D721Med (cell line): Measurements from ENCODE around the gene MBD5.

ENCODE experiments used
- DNase-seq: peaks from one replicate; pipeline ENCODE4 v3.0.0; 2011; ENCODE audit warnings: low spot score; ENCODE audit not compliant: insufficient read length
- FAIRE-seq: peaks from 2 replicates; lab custom pipeline; 2011; peaks lifted over from hg19 to GRCh38; lab: Jason Lieb, UNC
- TF ChIP-seq, protein P1 (sequence below): IDR thresholded peaks from 2 replicates; pipeline ENCODE4 v1.5.1; 2012; ENCODE audit warnings: mild to moderate bottlenecking, control low read depth; ENCODE audit not compliant: insufficient read depth; ENCODE audit errors: missing control alignments

The MBD5 gene

DNA sequence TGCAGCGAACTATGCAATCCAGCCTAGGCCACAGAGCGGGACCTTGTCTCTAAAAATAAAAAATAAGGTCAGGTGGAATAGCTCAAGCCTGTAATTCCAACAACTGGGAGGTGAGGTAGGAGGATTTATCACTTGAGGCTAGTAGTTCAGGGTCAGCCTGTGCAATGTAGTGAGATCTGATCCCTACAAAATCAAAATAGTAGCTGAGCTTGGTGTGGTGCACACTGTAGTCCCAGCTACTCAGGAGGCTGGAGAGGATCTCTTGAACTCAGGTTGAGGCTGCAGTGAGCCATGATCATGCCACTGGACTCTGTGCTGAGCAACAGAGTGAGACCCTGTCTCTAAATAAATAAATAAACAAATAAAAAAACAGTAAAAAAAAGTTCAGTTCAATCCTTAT is 5.7 kb downstream of the MBD5 start:
- FAIRE-seq, result no peak
- TF ChIP-seq, protein P1, sequence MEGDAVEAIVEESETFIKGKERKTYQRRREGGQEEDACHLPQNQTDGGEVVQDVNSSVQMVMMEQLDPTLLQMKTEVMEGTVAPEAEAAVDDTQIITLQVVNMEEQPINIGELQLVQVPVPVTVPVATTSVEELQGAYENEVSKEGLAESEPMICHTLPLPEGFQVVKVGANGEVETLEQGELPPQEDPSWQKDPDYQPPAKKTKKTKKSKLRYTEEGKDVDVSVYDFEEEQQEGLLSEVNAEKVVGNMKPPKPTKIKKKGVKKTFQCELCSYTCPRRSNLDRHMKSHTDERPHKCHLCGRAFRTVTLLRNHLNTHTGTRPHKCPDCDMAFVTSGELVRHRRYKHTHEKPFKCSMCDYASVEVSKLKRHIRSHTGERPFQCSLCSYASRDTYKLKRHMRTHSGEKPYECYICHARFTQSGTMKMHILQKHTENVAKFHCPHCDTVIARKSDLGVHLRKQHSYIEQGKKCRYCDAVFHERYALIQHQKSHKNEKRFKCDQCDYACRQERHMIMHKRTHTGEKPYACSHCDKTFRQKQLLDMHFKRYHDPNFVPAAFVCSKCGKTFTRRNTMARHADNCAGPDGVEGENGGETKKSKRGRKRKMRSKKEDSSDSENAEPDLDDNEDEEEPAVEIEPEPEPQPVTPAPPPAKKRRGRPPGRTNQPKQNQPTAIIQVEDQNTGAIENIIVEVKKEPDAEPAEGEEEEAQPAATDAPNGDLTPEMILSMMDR, result no peak
- no peak for DNase-seq

GRCh38 chr2:148027822-148028221 is 6.9 kb downstream of the MBD5 start:
- DNase-seq, result no peak
- FAIRE-seq, result no peak
- TF ChIP-seq, protein P1, result no peak

- no peak for DNase-seq
These were observed 7.9 kb downstream of the MBD5 start for GRCh38 chr2:148028781-148029180.

DNA sequence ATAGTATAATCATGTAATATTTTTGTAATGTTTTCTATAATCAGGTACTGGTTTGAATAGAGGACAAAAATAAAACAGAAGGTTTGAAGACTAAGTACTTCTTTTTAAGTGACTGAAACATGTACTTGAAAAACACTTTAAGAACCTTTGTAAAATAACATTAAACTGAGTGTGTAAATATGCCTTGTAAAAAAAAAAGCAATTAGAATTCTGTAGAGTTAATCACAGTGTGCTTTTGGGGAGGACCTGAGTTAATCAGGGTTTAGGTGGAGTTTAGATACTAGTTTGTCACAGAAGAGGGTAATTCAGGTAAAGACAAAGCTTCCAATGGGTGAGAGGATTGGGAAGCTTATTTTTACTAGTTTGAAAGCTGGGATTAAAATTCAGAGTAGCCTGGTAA is 10.3 kb downstream of the MBD5 start:
- TF ChIP-seq, protein P1, result no peak
- FAIRE-seq (peak; percentile 35), DNase-seq (no peak)

More at GRCh38 chr2:148028781-148029180, 7.9 kb downstream of the MBD5 start:
- no peak for FAIRE-seq
- TF ChIP-seq, protein P1, result no peak

GRCh38 chr2:148032215-148032614 is 11.3 kb downstream of the MBD5 start:
- DNase-seq (no peak), FAIRE-seq (no peak)
- TF ChIP-seq, protein P1, result no peak

DNA sequence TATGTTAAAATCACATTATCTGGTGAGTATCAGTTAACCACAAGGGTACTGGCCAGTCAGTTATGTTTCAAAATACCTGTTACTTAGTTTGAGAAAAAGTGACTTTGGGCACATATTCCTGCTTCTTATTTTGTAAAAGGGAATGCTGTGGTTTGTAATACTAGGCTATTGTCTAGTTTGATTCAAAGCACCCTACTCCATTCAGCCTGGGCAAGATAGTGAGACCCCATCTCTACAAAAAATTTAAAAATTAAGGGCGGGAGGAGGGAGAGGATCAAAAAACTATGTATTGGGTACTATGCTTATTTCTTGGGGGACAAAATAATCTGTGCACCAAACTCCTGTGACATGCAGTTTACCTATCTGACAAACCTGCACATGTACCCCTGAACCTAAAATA is 18.9 kb downstream of the MBD5 start:
- FAIRE-seq, result no peak
- TF ChIP-seq, protein P1, result no peak
- DNase-seq, result no peak

DNA sequence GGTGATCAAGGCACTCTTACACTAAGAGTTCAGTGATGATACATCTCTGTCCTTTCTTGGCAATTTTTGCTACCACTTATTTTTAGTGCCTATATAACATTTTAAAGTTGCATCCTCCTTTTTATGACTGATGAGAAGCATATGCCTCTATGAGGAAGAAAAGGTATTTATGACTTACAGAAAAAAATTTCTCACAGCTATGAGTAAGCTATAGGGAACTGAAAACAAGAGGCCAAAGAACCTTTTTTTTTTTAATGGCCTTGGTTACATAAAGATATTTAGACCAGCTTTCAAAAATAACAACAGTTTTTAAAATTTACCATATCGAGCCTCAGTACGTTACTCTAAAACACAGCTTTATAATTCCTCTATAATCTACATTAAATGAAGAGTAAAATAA is 21.3 kb downstream of the MBD5 start:
- FAIRE-seq (no peak), DNase-seq (no peak)
- TF ChIP-seq, protein P1, result no peak
